Hematopoietic multipotent progenitor cell treated with erythropoietin and hydrocortisone succinate and interleukin-3 and kit ligand, for 17 days (in vitro differentiated cells): Measurements from ENCODE around the gene CCNK.

ENCODE experiments used
- DNase-seq: peaks from one replicate; pipeline ENCODE4 v3.0.0-alpha.2; 2015; ENCODE audit warnings: low spot score

CCNK gene

DNA sequence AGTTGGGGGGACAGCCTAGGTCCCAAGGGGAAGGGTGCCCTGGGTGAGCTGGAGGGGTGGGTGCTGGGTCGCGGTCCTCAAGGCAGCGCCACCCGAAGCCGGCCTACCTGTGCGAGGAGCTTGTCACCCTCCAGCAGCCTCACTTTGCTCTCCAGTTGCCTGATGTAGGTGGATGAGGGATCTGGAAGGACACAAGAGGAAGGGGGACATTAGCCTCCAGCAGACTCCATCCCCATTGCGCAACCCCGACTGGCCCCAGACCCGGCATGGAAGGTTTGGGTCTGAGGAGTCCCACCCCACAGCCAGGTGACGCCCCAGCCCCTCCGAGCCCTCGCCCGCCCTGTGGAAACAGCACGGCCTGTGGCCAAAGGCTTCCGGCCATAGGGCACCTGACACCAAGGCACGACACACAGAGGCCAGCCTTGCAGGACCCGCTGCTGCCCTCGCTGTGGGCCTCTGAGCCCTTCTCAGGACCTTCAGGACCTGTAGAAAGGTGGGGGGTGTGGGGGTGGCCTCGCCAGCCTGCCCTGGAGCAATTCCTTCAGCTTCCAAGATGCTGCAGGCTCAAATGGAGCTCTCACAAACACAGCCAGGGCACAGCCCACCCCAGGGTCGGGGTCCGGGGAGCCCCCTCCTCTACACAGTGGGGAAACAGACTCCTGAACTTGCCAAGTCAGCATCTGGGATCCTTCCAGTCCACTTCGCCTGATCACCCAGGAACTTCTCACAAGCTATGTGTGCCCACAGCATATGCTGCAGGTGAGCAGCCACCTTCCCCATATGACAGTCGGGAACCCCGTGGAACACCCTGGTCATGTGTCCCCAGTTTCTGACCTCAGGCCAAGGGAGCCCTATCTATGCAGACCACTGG, 54.9 kb downstream of the CCNK start:
- DNase-seq = no peak

DNA sequence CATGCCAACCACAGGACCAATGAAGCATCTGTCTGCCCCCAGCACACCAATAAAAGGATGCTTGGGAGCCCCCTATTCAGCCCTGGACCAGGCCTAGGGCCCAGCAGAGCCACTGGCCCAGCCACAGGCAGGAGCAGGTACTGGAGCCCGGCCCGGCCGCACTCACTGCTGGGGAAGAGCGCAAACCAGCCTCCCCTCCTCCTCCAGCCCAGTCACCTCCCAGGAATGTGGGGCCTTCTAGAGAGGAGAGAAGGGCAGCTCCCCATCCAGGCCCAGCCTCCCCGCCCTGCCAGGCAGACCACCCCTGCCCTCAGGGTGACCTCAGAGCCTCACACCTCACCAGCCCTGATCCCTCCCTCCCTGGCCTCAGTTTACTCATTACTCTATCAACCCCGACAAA, 56.2 kb downstream of the CCNK start:
- no peak for DNase-seq

DNA sequence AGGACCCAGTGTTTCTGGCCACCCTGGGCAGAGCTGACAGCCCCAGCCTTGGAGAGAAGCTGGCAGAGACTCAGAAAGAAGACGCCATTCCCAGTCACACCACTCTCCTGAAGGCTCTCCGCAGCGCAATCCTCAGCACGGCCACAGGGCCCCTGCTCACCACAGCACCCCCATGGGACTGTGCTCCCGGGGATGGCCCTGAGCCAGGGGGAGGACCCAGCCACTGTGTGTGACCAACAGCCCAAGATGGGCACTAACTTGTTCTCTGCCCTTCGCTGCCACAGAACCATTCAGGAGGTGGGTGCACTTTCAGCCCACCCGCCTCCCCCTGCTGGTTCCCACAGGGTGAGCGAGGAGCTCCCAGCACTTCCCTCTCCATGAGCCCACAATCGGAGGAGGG, 57.1 kb downstream of the CCNK start:
- DNase-seq = no peak

DNA sequence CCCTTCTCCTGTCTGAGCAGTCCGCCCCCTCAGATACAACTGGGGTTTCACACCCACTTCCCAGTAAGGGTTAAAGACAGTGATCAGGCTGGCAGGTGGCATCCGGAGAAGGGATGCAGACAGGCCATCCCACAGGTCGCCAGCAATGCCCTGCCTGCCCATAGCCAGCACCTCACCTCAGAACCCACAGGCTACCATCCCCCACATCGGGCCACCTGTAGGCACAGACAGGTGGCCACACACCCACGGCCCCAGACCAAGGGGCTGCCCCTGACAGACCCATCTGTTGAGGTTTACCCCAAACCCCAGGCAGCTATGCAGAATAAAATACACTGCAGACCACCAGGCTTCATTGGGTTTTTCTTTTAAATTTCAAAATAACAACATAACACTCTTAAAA, 57.5 kb downstream of the CCNK start:
- DNase-seq = no peak

DNA sequence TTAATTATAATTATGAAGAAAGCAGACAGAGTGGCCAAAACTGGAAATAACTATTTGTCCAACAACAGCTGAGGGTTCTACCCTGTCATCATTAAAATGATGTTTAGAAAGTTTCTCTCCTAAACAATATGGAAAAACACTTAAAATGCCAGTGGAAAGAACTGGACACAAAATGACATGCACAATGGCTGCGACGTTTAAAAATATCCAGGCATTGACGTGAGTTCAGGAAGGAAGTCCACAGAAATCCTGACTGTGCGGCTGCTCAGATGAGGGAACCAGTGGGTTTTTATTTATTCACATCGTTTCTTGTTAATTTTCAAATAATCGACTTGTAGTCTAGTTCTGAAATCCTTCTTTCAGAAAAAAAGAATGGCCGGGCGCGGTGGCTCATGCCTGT, 58.3 kb downstream of the CCNK start:
- no peak for DNase-seq

DNA sequence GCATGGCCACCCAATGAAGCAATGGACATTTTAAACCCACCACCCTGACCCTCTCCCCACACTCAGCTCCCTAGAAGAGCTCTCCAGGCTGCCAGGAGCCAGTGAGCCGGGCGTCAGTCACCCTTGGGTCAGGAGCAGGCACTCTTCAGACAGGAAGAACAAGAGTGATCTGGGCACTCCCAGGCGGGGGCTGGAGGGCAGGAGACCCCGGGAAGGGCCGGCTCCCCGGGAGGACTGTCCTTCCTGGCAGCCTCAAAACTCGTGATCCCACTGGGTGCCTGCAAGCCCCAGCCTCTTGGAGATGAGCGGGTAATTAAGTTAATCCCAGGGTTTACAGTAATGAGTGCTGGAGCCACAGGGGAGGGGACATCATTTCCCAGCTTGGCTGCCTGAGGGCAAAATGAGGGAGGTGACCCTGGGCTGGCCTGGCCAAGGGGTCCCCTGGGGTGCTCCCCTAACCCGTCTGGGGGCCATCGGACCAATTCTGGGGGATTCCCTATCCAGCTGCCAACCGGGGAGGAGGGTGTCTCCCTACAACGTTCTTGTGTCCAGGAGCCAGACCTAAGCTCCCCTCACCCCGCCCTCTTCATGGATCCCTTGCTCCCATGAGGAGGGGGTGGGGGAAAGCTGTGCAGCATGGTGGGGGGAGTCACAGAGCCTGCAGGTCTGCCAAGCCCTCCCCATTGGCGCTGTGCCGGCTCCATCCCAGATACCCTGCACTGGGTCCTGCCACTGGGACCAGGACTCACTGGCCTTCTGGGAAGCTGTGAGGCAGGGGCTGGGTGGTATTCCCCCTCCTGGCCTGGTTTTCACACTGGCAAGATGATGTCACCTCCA, 59.2 kb downstream of the CCNK start:
- DNase-seq = no peak

DNA sequence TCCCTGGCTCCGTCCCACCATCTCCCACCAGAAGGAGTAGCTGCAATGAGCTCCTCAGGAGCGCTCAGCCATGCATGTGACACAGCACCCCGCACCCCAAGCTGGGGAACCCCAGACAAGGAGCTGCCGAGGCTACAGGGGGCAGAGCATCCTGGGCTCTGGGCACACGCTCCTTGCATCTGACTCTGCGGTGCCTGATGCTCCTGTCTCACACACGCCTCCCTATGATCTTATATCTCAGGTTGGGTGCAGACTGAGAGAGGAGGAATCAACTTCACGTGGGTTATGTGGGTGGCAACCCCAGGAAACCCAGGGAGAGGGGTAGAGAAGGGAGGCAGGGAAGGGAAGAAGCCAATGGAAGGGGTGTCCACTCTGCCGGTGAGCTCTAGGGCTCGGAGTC, 60.0 kb downstream of the CCNK start:
- no peak for DNase-seq

DNA sequence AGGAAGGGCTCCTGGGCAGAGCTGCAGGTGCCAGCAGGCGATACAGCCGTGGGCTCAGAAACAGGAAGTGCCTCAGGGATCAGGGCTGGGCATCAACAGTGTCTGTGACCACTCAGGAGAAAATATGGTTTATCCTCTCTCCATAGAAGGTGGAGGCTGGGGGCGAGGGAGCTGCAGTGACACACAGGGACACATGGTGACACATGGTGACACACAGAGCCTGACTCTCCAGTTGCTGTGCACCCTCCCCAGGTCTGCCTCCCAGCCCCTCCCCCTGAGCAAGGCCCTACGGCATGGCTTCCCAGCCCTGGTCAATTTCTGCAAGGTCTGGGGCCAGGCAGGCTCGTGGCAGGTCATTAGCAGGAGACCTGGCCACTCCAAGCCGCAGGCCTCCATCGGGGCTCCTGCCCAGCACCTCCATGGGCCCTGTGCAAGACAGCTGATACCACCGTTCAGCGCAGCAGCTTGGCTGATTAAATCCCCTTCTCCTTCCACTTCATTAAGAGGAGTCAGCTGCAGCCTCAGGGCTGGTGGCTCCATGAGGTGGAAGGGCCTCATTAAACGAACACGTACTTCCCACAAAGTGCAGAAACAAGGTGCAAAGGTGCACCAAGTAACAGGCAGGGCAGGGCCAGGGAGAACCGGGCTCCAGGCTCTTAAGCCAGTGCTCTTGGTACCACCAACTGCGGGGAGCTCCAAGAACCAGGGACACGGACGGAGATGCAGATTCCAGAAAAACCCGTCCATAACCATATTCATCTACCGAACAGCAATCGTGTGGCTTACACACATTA, 60.7 kb downstream of the CCNK start:
- DNase-seq = no peak

DNA sequence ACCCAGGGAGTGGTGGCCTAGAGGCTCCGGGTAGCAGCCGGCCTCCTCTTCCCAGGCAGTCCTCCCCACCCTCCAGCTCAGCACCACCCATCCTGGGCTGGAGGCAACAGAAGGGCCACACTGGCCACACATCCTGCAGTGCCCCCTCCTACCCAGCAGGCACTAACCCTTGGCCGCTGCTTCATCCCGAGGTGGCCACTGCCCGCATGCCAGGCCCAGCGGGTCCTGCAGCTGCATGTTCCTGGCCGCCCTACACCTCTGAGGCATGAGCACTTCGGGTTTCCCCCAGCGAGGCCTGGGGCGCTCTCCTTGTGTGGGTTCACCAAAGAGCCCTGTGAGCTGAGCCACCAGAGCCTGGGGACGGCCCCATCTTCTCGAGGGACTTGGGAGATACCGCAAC, 61.4 kb downstream of the CCNK start:
- DNase-seq = no peak

DNA sequence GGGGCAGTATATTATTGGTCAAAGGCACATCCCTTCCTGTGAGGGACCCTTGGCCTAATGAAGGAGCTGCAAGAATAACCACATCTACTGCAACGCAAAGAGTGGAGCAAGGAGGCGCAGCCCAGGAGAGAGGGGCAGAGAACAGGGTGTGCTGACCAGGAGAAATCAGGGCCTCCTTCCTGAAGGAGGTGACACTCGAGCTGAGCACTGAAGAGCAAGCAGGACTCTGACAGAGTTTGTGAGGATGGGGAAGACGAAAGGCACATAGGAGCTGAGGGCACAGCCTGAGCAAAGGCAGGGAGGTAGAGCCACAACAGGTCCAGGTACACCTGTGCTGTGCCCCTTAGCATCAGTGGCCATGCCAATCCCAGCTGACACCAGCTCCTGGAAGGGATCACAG, 62.2 kb downstream of the CCNK start:
- DNase-seq = no peak

DNA sequence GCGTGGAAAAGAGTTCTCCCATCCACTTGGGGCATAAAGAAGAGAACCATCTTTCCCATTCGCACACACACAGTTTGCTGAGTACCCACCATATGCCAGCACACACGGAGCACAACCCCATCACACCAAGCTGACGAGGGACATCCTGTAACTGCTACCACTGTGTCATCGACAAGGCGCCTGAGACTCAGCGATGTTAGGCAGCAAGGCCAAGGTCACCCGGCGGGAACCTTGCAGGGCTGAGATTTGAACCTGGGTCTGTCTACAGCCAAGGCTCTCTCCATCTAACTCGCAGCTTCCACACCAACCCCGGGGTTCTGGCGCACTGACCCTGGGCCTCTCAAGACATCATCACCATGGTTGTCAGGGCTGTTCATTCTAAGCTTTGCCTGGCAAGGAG, 62.8 kb downstream of the CCNK start:
- no peak for DNase-seq

DNA sequence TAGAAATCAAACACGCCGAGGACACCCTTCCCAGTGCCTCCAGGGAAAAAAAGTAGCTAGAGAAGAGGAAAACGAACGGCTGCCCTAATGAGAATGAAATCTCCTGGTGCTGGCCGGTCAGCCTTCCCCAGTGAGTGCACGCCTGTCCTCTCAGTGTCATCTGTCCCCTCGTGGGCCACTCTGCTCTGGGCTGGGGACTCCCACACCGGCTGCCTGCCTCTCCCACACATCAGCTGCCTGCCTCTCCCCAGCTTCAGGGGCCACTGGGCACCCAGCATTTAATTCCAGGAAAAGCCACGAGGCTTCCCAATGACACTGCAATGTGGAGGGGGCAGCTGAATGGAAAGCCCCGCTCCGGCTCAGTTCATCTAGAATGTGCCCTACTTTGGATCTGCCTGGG, 63.8 kb downstream of the CCNK start:
- no peak for DNase-seq

DNA sequence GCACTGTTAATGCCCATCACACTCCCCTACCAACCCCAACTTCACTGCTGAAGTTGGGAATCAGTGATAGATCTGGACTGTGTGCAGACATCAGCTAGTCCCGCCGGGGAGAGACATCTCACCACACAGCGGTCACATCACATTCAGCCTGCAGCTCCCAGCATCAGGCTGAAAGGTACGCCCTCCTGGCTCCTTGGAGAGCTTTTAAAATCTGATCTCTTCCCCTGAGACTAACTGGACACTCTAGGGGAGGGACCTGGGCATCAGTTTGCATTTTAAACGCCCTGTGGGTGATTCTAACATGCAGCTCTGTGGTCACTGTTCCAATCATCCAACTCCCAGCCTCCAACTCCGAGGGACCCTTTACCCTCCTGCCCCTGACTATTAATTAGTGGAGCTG, 64.4 kb downstream of the CCNK start:
- no peak for DNase-seq

DNA sequence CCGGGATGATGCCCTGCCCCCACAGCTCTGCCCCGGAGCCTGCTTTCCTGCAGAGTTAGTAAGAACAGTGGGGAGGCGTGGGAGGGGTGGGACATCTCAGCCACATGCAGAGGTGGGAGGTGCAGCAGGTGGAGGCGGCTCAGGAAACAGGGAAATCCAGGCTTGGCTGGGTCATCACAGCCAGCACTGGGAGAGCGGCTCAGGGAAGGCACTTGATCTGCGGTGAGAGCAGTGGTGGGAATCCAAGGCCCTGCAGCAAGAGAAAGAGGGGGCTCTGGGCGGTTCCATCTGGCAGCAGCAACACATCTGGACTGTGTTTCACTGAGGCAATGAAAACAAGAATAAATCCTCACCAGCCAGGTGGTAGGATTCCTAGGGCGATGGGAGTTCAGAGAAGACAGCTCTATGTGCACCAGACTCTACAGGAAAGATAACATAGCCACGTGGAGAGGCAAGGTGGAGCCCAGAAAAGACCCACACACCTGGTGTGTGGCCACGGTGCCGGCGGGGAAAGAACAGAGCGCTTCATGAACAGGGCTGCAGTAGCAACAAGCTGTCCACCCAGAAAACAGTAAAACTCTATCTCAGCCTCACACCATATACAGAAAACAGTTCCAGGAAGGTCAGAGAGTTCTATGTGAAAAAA, 65.1 kb downstream of the CCNK start:
- DNase-seq = no peak

DNA sequence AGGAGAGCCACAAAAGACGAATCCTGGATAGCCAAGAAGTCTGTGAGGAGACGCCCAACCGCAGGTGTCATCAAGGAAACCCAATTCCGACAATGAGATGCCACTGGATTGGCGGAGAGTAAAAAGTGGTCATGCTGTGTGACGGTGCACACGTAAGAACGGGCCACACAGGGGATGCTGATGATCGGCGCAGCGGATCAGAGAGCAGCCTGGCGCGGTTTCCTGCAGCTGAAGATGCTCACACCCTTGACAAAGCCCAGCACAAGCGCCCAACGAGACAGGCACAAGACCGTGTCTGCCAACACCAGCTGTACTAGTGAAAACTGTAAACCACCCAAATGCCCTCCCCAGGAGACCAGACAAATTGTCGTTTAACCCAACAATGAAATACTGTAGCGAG, 67.0 kb downstream of the CCNK start:
- DNase-seq = no peak

DNA sequence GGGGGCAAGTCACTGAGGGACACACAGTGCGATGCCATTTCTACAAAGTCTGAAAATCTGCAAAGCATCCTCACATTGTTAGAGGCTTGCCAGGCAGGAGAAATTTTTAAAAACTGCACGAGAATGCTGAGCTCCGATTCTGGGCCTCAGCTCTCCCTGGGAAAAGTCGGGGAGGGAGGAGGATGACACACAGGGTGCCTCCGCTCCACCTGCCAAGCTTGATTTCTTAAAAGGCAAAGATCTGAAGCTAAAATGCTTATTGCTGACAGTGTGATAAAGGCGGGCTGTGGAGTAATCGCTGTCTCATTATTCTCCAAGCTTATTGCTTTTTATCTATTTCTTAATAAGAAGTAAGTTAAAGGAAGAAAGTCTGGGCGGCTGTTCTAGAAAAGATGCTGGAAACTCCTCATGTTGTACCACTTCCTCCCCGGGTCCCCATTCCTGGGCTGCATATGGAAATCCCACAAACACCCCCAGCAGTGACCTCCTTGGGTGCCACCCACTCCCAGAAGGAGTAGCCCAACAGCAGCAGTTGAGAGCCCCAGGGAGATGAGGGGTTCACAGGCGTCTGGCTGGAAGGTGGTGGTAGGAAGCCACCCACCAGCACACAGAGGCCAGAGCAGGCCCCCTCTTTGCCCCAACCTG, 67.8 kb downstream of the CCNK start:
- no peak for DNase-seq

DNA sequence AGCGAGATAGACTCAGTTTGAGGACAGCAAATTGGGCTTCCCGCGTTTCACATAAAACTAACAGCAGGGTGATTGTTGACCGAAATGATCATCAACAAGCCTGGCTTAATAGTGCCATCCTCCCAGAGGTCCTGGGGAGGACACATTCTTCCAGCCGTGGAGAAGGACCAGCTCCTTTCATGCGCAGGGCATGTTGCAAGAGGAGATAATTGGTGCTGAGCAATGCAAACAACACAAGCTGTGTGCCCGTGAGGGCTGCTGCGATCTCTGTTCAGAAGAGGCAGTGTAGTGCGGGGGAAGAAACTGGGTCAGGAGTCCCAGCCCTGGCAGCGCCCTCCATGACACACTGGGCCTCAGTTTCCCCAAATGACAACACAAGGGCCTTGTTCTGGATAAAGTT, 68.5 kb downstream of the CCNK start:
- DNase-seq = no peak

DNA sequence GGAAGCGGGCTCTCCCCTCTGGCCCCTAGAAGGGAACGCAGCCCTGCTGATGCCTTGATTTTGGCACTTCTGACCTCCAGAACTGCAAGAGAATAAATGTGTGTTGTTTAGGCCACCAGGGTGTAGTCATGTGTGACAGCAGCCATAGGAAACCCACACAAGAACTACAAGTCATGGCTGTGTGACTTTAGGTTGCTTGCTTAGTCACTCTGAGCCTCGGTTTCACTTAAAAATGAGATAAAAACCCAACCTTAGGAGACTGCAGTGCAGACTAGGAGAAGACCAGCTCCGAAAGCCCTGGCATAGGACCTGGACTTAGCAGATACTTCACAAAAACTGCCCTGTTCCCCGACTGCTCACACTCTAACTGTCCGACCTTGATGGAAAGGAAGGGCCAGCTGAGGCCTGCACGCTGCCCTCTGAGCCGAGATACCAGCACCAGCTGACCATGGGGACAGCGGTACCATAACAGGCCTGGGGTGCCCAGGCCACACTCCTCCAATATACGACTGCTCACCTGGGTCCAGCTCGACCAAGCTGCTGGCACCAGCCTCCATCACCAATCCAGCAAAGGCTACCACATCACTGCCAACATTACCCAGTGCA, 69.3 kb downstream of the CCNK start:
- no peak for DNase-seq

DNA sequence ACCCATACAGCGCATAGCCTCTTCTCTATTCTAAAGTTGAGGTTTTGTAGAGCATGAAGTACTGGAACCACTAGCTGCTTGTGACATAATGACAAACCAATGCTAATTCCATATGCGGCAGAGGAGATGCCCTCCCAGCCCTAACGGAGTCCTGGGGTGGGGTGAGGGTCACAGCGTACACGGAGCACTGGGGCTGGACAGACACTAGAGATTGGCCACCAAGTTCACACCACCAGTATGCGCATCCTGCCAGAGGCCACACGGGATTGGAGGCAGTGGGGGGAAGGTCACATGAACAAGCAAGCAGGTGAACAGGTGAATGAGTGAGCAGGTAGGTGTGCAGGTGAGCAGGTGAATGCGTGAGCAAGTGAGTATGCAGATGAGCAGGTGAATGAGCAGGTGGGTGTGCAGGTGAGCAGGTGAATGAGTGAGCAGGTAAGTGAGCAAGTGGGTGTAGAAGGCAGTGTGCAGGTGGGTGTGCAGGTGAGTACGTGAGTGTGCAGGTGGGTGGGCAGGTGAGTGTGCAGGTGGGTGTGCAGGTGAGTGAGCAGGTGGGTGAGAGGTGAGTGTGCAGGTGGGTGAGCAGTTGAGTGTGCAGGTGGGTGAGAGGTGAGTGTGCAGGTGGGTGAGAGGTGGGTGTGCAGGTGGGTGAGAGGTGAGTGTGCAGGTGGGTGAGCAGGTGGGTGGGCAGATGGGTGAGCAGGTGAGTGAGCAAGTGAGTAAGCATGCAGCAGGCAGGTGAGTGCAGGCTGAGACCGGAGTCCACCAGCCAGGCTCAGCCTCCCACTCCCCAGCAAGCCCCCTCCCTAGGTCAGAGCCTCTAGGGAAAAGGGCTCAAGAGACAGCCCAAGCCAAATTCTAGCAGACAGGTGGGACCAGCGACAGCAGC, 70.1 kb downstream of the CCNK start:
- no peak for DNase-seq

DNA sequence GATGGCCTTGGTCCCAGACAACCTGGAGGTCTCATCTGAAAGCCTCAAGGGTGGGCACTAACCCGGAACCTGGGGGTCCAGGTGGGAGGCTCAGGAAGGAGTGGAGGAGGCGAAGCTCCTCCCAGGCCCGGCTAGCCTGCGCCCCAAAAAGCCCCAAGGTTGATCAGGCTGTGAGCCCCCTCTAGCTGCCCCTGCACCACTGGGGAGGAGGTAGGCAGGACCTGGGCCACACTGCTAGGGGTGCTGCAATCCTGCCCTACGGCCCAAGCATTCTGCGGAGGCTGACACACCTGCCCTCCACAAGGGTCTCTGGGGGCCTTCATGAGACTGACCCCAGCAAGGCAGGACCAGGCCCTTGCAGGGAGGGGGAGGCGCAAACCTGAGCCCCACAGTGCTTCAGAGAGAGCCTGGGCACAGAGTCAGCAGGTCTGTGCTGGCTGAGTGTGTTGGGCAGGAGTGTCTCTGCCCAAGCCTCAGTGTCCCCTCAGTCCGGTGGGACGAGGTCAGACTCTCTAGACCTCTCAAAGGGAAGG, 70.9 kb downstream of the CCNK start:
- no peak for DNase-seq
